HG03342 (cell line): Measurements from ENCODE around the gene TRIM23.
A peak's percentile ranks its signal among the peaks of the same experiment; 100 is the strongest.
"Not testable (repeated sequence)": the region's sequence is repeated elsewhere in the genome, so short reads cannot be mapped to it uniquely, and the experiment has no call there.

ENCODE experiments used
- ATAC-seq: cut with Tn5 transposase; IDR thresholded peaks from one replicate; pipeline ENCODE4 v1.9.1; 2021; ENCODE audit warnings: mild to moderate bottlenecking, moderate library complexity; ENCODE audit not compliant: unreplicated experiment

TRIM23 gene

DNA sequence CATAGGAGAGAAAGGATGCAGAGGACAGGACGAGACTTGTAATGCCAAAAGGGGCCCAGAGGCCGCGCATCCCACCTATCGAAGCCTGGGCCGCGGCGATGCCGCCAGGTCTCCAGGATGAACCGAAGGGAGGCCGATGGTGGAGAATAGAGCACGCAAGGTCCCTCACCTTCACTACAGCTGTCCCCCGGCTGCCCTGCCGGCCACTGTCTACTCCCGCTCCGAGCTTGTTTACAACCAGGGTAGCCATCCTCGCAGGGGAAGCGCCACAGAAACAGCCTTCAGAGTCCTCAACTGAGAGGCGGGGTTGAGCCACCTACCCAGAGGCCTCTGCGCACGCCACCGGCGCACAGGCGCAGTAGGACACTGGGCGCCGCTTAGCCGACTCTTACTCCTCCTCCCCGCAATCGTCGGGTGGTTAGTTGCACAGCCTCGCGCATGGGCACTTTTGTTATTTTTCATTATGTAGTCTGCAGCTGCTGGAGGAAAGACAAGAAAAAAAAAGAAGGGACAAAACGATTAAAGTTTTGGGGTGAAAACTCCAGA, at the start of gene TRIM23:
Gene TRIM23 (minus strand): TSS at position 309 of the 546 bp plus-strand sequence. CDS start 59 bp downstream, at position 250.
- peak; percentile 94 for ATAC-seq

DNA sequence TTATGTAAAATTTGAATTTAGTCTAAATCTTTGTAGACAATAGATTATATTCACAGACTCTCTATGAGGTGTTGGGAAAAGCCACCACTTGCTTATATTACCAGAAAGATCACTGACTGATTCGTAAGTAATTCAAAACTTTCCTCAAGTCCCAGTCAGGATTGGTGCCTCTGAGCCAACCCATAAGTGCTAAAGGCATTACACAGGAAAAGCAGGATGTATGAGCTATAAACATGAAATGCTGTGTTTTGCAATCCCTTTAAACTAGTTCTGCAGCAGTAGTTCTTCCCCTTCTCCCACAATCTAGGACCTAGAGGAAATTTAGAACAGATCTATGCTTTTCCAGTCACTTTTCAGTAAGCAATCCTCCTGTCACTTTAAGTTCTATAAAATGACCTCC, 48.7 kb upstream of the TRIM23 start:
- no peak for ATAC-seq

DNA sequence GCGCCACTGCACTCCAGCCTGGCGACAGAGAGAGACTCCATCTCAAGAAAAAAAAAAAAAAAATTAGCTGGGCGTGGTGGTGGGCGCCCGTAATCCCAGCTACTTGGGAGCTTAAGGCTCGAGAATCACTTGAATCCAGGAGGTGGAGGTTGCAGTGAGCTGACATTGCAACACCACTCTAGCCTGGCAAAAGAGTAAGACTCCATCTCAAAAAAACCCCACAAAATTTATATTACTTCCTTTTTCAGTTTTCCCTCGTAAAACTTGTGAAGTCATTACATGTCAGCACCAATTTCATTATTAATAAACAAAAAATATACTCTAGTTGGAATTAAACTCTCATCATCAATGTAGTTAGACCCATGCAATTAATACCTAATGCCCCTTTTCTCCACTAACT, 44.6 kb upstream of the TRIM23 start:
- no peak for ATAC-seq

DNA sequence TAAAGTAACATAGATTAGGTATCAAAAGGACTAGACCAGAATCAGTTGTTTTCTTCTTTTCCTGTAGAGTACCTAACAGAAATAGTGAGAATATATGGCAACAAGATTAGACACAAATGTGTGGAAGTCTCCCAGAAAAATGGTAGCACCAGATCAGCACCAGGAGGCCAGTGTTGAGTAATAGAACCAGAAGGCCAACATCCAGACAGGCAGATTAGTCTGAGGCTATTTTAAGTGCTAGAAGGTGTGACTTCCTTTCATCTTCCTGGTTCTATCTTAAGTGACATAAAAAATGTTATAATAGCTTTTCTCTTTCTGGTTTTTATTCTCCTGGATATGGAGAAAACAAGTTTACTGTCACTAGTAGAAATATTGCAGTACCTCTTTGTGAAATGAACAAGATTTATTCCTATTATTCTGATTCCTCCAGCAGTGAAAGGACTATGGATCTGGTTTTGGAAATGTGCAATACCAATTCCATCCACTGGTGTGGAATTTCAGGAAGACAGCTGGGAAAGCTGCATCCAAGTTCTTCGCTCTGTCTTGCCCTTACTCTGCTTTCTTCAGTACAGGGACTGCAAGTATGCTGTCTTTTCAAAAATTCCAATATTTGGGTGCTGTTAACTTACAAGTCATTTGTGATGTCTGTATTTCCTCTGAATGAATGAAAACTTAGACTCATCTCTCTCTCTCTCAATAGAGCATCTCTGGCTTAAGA, 39.8 kb upstream of the TRIM23 start:
- no peak for ATAC-seq

DNA sequence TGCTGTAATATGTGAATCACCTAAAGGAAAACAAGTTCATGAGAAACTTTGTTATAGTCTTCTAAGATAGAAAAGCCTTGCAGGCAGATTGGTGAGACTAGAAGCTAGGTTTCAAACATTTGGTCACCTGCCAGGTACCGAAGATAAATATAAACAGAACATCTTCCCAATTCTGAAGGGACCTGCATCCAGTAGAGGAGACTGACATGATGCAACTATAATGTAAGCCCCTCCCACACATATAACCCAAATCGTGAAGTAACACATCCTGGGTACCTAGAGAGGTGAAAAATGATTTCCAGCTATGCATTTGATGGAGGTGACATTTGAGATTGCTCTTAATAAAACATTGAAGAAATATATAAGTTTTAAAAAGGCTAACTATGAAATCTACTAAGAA, 30.6 kb upstream of the TRIM23 start:
- no peak for ATAC-seq

DNA sequence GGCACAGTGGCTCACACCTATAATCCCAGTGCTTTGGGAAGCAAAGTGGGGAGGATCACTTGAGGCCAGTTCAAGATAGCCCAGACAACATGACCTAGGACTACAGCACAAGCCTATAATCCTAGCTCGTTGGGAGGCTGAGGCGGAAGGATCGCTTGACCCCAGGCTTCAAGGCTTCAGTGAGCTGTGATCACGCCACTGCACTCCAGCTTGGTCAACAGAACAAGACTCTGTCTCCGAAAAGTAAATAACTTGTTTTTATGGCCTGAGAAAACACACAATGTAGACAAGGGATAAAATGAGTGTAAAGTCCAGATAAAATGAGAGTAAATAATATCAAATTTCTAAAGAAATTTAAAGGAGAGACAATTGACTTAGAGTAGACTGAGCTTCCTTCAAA, 27.0 kb upstream of the TRIM23 start:
- ATAC-seq: no peak

DNA sequence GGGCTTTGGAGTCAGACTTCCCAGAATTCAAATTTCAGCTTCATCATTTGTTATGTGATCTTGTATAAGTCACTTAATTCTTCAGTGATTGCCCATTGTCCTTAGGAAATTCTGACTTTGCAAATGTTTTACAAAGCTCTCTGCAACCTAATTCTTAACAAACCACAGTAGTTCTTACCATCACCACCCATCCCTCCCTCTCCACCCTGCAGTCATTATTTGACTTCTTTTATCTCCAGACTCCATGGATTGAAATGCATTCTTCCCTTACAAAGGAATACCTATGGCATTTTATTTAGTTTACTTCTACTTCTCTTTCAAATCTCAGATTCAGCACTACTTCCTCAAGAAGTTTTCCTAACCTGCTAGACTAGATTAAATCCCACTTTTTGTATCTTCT, 23.8 kb upstream of the TRIM23 start:
- ATAC-seq: no peak

DNA sequence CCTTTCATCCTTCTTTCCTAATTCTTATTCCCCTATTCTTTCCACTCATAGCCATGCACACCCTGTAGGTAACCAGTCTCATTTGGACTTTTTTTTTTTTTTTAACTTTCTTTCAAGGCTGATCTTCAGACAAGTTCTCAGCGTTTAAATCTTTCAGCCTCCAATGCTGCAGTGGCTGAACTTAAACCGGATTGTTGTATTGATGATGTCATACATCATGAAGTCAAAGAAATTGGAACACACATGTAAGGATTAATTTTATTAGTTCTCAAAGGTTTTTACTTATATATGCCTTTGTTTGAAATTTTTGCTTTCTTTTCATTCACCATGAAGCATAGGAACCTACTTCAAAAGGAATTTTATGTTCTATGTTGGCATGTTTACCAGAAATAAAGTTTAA, 22.8 kb upstream of the TRIM23 start:
- ATAC-seq: no peak

DNA sequence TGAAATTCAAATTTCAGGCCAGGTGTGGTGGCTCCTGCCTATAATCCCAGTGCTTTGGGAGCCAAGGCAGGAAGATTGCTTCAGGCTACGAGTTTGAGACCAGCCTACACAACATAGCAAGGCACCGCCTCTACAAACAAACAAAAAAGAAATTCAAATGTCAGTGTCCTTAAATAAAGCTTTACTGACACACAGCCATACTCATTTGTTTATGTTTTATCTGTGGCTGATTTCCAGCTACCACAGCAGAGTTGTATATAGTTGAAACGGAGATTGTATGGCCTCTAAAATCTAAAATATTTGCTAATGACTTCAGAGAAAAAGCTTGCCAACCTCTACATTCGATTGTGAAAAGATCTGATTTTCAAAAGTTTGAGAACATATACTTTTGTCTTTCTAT, 16.1 kb upstream of the TRIM23 start:
- no peak for ATAC-seq

DNA sequence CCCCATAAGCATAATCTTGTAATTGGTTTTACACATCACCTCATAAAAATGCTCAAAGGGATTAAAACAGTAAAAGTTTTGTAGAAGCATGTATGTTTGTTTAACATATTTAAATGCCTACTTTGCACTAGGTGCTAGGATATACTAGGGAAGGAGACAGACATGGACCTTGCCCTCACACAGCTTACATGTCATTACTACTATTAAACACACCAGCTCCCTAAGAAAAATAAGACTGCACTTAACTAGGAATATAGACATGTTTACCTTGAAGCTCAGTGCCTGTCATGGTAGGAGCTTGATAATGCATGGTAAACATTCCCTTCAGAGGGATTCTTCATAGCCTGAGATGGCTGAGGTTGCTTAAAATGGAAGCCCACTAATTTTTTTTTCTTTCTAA, 6.8 kb upstream of the TRIM23 start:
- no peak for ATAC-seq

DNA sequence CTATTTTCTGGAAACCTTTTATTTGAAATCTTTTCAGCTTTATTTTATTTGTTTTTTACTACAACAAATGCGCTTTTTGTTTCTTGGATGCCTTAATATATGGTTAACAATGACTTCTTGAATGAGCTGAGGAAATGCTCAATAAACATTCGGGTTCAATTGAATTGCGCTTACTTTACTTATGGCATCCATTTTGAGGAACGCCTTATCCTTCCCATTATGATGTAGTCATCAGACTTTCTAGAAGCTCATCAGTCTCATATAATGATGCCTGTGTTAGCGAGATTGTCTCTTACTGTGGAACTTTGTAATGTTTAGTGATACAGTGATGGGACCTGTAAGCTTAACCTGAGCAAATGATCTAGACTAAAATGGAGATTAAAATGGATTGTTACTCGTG, 1.6 kb upstream of the TRIM23 start:
- no peak for ATAC-seq

DNA sequence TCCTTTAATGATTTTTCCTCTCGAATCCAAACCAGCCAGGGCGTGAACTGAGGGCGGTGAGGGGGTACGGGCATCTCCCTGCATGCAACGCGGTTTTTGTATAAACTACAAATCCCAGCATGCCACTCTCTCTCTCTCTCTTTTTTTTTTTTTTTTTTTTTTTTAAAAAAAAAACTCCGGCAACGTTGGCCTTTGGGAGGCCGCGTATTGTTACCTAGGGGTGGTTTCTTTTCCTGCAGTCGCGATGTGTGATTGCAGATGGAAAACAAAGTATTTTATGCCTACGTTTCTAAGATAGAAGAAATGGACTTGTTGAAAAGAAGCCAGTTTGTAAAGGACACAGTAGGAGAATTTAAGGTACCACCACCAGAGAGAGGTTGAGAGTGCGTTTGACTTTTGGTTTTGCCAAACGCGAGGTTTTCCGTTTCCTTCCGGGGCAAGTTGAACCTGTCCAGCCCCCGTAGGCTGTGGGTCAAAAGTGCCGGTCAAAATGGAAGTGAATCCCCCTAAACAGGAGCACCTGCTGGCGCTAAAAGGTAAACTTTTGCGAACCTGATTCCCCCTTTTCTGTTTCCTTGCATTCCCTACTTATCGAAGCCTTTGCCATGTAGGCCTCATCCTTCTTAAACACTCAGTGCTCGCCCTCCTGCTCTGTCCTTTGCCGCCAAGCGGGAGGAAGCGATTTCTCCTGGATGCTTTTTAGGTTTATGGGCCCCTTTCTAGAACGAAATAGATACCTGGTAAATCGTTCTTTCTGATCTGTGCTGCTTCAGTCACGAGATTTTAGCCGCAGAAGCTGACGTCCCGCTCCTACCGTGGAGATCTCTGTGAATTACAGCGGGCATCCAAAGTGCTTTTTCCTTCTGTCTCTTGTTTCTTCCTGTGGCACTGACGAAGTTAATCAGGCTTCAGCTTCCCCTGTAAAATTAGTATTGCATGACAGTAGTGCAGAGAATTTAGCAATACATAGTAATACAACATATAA, 730 bp upstream of the TRIM23 start, which contains the start of the genes SHLD3 and TRAPPC13:
Gene SHLD3 (plus strand): TSS at position 457 of the 985 bp plus-strand sequence. CDS start 4,561 bp downstream, outside the sequence.
Gene TRAPPC13 (plus strand): TSS at position 457 of the 985 bp plus-strand sequence. CDS start 34 bp downstream, at position 491.
- ATAC-seq: peak; percentile 69

DNA sequence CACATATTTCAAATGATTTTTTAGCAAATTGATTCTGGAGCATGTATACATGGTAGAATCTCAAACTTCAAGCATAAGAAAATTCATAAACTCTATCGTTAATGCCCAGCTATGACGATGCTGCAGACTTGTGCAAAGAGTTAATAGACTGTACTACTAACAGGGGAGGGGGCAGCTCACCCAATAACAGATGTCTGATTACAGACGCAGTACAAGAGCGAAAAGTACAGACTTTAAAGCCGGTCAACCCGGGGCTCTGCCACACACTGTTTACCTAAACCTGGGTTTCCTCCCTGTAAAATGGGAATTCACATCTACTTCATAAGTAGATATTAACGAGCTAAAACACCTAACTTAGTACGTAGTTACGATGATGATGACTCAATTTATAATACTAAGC, 651 bp downstream of the TRIM23 start:
- no peak for ATAC-seq

DNA sequence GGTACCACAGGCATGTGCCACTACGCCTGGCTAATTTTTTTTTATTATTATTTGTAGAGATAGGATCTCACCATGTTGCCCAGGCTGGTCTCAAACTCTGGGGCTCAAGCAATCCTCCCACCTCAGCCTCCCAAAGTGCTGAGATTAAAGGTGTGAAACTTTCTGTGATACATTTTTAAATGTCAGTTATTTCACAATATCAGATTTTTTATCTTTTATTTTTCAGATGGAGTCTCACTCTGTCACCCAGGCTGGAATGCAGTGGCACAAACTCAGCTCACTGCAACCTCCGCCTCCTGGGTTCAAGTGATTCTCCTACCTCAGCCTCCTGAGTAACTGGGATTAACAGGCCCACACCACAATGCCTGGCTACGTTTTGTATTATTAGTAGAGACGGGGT, 2.2 kb downstream of the TRIM23 start:
- not testable (repeated sequence) for ATAC-seq

DNA sequence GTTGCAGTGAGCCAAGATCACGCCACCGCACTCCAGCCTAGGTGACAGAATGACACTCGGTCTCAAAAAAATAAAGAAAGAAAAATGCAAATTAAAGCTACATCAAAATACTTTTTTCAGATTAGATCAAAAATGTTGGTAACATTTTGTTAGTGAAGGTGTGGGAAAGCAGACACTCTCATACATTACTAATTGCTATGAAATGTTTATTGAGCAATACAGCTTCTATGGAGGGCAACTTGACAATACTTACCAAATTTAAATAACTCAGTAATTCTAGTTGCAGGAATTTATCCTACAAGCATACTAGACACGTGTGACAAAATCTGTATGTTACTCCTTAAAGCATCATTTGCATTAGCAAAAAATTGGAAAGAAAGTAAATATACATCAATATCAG, 4.1 kb downstream of the TRIM23 start:
- no peak for ATAC-seq

DNA sequence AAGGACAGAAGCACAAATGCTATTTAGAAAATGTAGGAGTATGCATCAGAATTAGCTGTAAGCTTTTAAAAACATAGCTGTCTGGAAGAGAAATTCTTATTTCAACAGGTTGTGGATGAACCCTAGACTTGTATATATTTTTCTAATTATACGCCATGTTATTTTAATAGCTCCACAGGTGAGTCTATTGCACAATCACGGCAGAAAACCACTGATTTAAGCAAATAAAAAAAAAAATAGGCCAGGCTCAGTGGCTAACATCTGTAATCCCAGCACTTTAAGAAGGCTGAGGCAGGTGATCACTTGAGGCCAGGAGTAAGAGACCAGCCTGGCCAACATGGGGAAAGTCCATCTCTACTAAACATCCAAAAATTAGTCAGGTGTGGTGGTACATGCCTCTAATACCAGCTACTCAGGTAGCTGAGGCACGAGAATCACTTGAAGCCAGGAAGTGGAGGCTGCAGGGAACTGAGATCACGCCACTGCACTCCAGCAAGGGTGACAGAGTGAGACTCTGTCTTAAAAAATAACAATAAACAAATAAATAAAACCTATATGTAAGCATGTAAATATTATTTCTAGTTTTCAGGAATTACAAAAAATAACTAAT, 11.7 kb downstream of the TRIM23 start:
- ATAC-seq: no peak

DNA sequence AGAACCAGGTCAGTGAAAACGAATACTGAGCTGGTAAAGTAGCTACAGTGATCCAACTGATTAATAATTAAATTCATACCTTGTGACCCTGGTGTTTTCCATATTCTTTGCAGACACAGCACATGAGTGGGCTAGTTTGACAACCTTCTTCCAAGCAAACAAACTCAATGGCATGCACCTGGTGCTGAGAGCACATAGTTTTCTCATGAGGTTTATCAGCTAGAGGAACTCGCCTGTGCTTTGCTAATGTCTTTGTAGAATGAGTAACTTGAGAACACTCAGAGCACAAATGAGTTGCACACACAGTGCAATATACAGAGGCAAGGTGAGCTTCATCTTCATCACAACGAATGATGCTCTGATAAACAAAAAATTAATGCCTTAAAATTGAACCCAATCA, 12.6 kb downstream of the TRIM23 start:
- ATAC-seq: no peak

DNA sequence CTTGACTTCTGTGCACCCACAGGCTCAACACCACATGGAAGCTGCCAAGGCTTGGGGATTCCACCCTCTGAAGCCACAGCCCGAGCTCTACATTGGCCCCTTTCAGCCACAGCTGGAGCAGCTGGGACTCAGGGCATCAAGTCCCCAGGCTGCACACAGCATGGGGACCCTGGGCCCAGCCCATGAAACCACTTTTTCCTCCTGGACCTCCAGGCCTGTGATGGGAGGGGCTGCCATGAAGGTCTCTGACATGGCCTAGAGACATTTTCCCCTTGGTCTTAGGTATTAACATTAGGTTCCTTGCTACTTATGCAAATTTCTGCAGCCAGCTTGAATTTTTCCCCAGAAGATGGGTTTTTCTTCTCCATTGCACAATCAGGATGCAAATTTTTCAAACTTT, 22.4 kb downstream of the TRIM23 start:
- not testable (repeated sequence) for ATAC-seq

DNA sequence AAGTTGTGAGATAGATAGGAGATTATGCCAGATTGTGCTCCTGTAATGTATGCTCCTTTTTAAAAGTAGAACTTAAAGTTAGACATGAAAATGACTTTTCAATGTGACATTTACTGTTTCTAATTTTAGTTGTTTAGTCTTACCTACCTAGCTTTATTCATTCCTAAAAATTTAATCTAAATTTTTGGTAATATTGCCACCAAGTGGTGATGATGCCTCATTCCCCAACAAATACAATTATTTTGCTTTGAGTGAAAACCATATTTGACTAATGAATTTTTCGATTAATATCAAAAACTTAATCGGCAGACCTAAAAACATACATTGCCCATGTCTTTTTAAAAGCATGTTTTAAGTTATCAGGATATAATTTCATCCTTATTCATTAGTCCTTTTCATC, 35.4 kb downstream of the TRIM23 start:
- ATAC-seq: no peak

DNA sequence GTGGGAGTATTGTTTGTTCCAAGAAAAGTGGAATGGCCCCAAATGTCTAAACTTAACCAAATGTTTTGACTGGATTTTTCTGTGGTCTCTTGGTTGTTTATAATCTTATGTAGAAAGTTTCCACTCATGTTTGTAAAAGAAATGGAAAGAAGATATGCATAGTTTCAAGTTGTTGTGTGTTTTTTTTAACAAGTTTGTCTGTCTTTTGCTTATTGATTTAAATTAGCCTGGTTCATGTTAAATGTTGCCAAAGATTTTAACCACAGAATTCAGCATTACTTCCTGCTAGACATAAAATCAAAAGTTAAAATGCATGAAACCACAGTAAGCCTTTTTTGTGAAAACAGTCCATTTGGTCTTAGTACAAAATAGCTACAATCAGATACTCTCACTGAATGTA, 47.0 kb downstream of the TRIM23 start:
- ATAC-seq: no peak

DNA sequence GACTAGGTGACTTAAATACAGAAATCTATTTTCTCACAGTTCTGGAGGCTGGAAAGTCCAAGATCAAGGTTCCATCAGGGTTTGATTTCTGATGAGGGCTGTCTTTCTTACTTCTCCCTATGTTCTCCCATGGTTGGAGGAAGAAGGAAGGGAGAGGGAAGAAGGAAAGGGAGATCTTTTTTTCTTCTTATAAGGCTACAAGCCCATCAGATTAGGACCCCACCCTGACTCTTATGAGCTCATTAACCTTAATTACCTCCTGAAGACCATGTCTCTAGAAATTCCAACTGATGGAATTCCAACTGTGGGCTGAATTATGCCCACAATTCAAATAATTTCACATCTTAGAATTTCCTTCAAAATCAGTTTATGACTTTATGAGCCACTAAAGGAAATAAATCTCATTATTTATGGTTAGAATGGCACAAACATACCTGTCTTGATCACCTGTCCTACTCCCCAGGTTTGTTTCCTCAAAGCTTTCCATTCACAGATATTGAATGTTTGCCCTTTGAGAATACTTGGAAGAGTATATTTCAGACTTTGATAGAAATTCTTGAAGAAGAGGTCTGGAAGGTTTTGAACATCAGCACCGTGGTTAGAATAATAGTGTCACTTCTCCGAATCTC, 53.4 kb downstream of the TRIM23 start:
- ATAC-seq: no peak
